ENCODE results near the gene C12orf50.

DNA sequence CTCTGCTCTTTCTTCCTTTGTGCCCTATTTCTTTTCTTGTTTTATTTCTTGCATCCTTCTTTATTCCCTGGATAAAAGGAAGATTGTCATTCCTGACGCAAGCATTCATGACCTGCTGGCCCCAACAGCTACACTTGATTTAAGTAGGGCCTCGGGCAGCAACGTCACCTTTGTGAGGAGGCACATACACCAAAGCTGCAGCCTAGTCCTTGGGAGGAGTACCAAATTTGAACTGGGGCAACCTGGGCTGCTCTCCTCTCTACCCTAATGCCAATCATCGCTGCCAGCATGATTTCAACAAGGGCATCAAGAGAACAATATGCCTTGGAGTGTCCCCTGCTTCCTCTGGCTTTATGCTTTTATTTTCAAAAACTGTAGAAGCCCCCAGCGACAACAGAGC, 76.4 kb downstream of the C12orf50 start:
- TF ChIP-seq, protein P1, sequence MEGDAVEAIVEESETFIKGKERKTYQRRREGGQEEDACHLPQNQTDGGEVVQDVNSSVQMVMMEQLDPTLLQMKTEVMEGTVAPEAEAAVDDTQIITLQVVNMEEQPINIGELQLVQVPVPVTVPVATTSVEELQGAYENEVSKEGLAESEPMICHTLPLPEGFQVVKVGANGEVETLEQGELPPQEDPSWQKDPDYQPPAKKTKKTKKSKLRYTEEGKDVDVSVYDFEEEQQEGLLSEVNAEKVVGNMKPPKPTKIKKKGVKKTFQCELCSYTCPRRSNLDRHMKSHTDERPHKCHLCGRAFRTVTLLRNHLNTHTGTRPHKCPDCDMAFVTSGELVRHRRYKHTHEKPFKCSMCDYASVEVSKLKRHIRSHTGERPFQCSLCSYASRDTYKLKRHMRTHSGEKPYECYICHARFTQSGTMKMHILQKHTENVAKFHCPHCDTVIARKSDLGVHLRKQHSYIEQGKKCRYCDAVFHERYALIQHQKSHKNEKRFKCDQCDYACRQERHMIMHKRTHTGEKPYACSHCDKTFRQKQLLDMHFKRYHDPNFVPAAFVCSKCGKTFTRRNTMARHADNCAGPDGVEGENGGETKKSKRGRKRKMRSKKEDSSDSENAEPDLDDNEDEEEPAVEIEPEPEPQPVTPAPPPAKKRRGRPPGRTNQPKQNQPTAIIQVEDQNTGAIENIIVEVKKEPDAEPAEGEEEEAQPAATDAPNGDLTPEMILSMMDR (IDR thresholded peaks at IDR 0.05 in 8 of 11, conservative IDR thresholded peaks at IDR 0.05 in 3 of 11), result no peak
- no peak for TF ChIP-seq POLR2AphosphoS5 (IDR thresholded peaks at IDR 0.05)

Measured in spleen (tissue), 7 donors.